ENCODE data around the gene SUPV3L1. TPM values are rescaled to one million over a fixed set of nuclear protein-coding genes. Genes with fewer than 3 reads are reported as not detected.
"Not testable (repeated sequence)": the region's sequence is repeated elsewhere in the genome, so short reads cannot be mapped to it uniquely, and the experiment has no call there.

SUPV3L1 gene
- total RNA-seq, 3 donors from 2014 or later = 24.3 to 40.1 (median 28.5) TPM

- no peak for DNase-seq (ENCODE audit: low spot score in 2 of 2)
- no peak overlapping the region for H3K27ac ChIP-seq
- intact Hi-C loops (cut with DNase I; ENCODE audit: low total_unique reads) = no loop called here
- H3K4me3 ChIP-seq = no peak overlapping the region
- no peaks in the 10 kb centered on the region for H3K4me1 ChIP-seq
- TF ChIP-seq POLR2A (IDR thresholded peaks at IDR 0.05) (no peak), POLR2AphosphoS5 (IDR thresholded peaks at IDR 0.05) (no peak), CTCF (IDR thresholded peaks at IDR 0.05) (no peak)
- H3K36me3 ChIP-seq = no peaks in the 10 kb centered on the region
- no peaks in the 10 kb centered on the region for H3K9me3 ChIP-seq
- H3K27me3 ChIP-seq = no peaks in the 10 kb centered on the region
Measured at GRCh38 chr10:69153227-69153626, 26.8 kb upstream of the SUPV3L1 start.

- intact Hi-C loops (cut with DNase I; ENCODE audit: low total_unique reads) = no loop called here
Measured at GRCh38 chr10:69160809-69161241, 19.2 kb upstream of the SUPV3L1 start.

GRCh38 chr10:69168493-69168892, 11.5 kb upstream of the SUPV3L1 start:
- Histone ChIP-seq H3K36me3 (peaks cover 10% of the 10 kb centered on the region), H3K4me3 (no peak overlapping the region), H3K27ac (no peak overlapping the region), H3K27me3 (no peaks in the 10 kb centered on the region), H3K4me1 (no peaks in the 10 kb centered on the region), H3K9me3 (no peaks in the 10 kb centered on the region)
- TF ChIP-seq CTCF (IDR thresholded peaks at IDR 0.05) (no peak), POLR2AphosphoS5 (IDR thresholded peaks at IDR 0.05) (no peak), POLR2A (IDR thresholded peaks at IDR 0.05) (no peak)
- no peak for DNase-seq (ENCODE audit: low spot score in 2 of 2)
- intact Hi-C loops (cut with DNase I; ENCODE audit: low total_unique reads) = no loop called here

More at GRCh38 chr10:69160809-69161241, 19.2 kb upstream of the SUPV3L1 start:
- no peaks in the 10 kb centered on the region for H3K36me3 ChIP-seq
- H3K4me1 ChIP-seq = no peaks in the 10 kb centered on the region
- DNase-seq (ENCODE audit: low spot score in 2 of 2) = no peak
- no peak overlapping the region for H3K4me3 ChIP-seq
- H3K9me3 ChIP-seq = no peaks in the 10 kb centered on the region
- TF ChIP-seq POLR2AphosphoS5 (IDR thresholded peaks at IDR 0.05) (no peak), POLR2A (IDR thresholded peaks at IDR 0.05) (no peak), CTCF (IDR thresholded peaks at IDR 0.05) (no peak)
- no peak overlapping the region for H3K27ac ChIP-seq
- no peaks in the 10 kb centered on the region for H3K27me3 ChIP-seq

GRCh38 chr10:69172241-69172982, 7.6 kb upstream of the SUPV3L1 start:
- intact Hi-C loops (cut with DNase I; ENCODE audit: low total_unique reads) = no loop called here
- TF ChIP-seq POLR2AphosphoS5 (IDR thresholded peaks at IDR 0.05) (no peak), CTCF (IDR thresholded peaks at IDR 0.05) (no peak), POLR2A (IDR thresholded peaks at IDR 0.05) (no peak)
- Histone ChIP-seq H3K36me3 (peaks cover 10% of the 10 kb centered on the region), H3K27ac (no peak overlapping the region), H3K4me3 (no peak overlapping the region), H3K27me3 (no peaks in the 10 kb centered on the region), H3K4me1 (no peaks in the 10 kb centered on the region), H3K9me3 (no peaks in the 10 kb centered on the region)
- DNase-seq (ENCODE audit: low spot score in 2 of 2) = no peak

- H3K27ac ChIP-seq; H3K27me3 ChIP-seq; H3K9me3 ChIP-seq; intact Hi-C loops (cut with DNase I; ENCODE audit: low total_unique reads); H3K4me3 ChIP-seq; DNase-seq (ENCODE audit: low spot score in 2 of 2); H3K4me1 ChIP-seq; H3K36me3 ChIP-seq: not testable (repeated sequence)
Measured at GRCh38 chr10:69175326-69175725, 4.7 kb upstream of the SUPV3L1 start.

Data from breast epithelium (tissue), 4 donors.